NCI-H460 (cell line): ENCODE measurements around the gene RND3. TPM values are rescaled to one million over a fixed set of nuclear protein-coding genes. Genes with fewer than 3 reads are reported as not detected.

Experiments used
- DNase-seq: peaks from one replicate; pipeline ENCODE4 v3.0.0-alpha.2; 2016; ENCODE audit warnings: low read depth; ENCODE audit errors: extremely low read depth
- polyA plus RNA-seq: library from polyadenylated mRNA; depleted of rRNA; stranded (reverse); fragments of >200 nt; gene quantifications from 2 replicates; pipeline ENCODE4 v1.2.3, GENCODE V29; 2014; cell fraction: nucleus; rRNA removed
- total RNA-seq: library from RNA; depleted of rRNA; stranded (reverse); fragments of >200 nt; shearing (Covaris generic); gene quantifications from 2 replicates; pipeline ENCODE4 v1.2.3, GENCODE V29; 2014; rRNA removed

The RND3 gene
- 74.9 and 87.3 TPM in 2 replicates for total RNA-seq
- polyA plus RNA-seq, result 25.7 and 39.4 TPM in 2 replicates

GRCh38 chr2:150487537-150488429 lies at the start of gene RND3:
Gene RND3 (minus strand): TSS chr2:150487667. CDS start chr2:150487417, 250 bp downstream.
- DNase-seq, result peak; percentile 99

GRCh38 chr2:150535176-150535575 lies 47.7 kb upstream of the RND3 start:
- DNase-seq, result no peak

- no peak for DNase-seq
These were observed 45.4 kb upstream of the RND3 start for GRCh38 chr2:150532879-150533278.

- DNase-seq, result no peak
These were observed 44.6 kb upstream of the RND3 start for GRCh38 chr2:150532020-150532419.

- no peak for DNase-seq
These were observed 44.1 kb upstream of the RND3 start for GRCh38 chr2:150531591-150531990.

- no peak for DNase-seq
These were observed 42.7 kb upstream of the RND3 start for GRCh38 chr2:150530168-150530567.

- peak; percentile 22 for DNase-seq
These were observed 41.7 kb upstream of the RND3 start for GRCh38 chr2:150528861-150529801.

GRCh38 chr2:150526827-150527226 lies 39.4 kb upstream of the RND3 start:
- peak; percentile 58 for DNase-seq

- DNase-seq, result no peak
These were observed 38.5 kb upstream of the RND3 start for GRCh38 chr2:150526006-150526405.

GRCh38 chr2:150522269-150522668 lies 34.8 kb upstream of the RND3 start:
- DNase-seq, result no peak

- no peak for DNase-seq
These were observed 33.6 kb upstream of the RND3 start for GRCh38 chr2:150520887-150521664.

GRCh38 chr2:150520033-150520432 lies 32.6 kb upstream of the RND3 start:
- no peak for DNase-seq

GRCh38 chr2:150517951-150518680 lies 30.6 kb upstream of the RND3 start:
- DNase-seq, result no peak

- DNase-seq, result no peak
These were observed 26.2 kb upstream of the RND3 start for GRCh38 chr2:150513647-150514046.

- DNase-seq, result no peak
These were observed 21.1 kb upstream of the RND3 start for GRCh38 chr2:150508497-150509137.

GRCh38 chr2:150507071-150507470 lies 19.6 kb upstream of the RND3 start:
- DNase-seq, result no peak

- no peak for DNase-seq
These were observed 17.7 kb upstream of the RND3 start for GRCh38 chr2:150505178-150505577.

GRCh38 chr2:150495993-150496627 lies 8.6 kb upstream of the RND3 start:
- DNase-seq, result peak; percentile 73

- DNase-seq, result no peak
These were observed 7.5 kb upstream of the RND3 start for GRCh38 chr2:150495001-150495400.
